ENCODE data around the gene ZMYND12. TPM values are rescaled to one million over a fixed set of nuclear protein-coding genes. Genes with fewer than 3 reads are reported as not detected.
A peak's percentile ranks its signal among the peaks of the same experiment; 100 is the strongest.
"Not testable (repeated sequence)": the region's sequence is repeated elsewhere in the genome, so short reads cannot be mapped to it uniquely, and the experiment has no call there.

Gene ZMYND12
- total and polyA plus RNA-seq, 4 donors, result 0.26 to 1.1 TPM; not detected in 2

DNA sequence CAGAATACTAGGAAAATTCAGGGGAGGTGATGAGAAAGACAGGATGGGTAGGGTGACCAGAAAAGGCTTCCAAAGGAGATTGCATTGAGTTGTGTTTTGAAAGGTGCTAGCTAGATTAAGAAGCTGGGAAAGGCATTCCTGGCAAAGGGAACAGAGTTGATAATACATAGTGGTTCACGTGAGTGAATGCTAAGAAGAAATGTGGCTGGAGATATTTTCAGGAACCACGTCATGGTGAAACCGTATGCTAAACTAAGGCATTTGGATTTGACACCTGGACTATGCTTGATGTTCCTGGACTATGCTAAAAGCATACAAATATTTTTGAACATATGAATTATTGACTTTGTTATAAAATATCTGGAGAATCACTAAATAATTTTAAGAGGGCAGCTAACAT lies 22.0 kb upstream of the ZMYND12 start:
- WGBS, 2 donors, result 89 to 91% methylated on average over 3 of the region's 3 CpGs
- Histone ChIP-seq H3K36me3 (ENCODE audit: control insufficient read depth in 1 of 2, insufficient read depth in 2 of 2, low read length in 1 of 2) (peaks cover 0 to 2% of the 10 kb centered on the region in 2 donors), H3K9me3 (ENCODE audit: control insufficient read depth, low read length) (no peaks in the 10 kb centered on the region), H3K4me1 (ENCODE audit: control insufficient read depth in 1 of 2, insufficient read depth in 2 of 2, low read length in 2 of 2) (no peaks in the 10 kb centered on the region), H3K27me3 (ENCODE audit: control insufficient read depth in 1 of 2, insufficient read depth in 2 of 2, low read length in 1 of 2) (no peaks in the 10 kb centered on the region), H3K4me3 (ENCODE audit: low read length in 2 of 2) (no peak overlapping the region), H3K27ac (ENCODE audit: low read depth in 1 of 2, low read length in 2 of 2) (no peak overlapping the region)
- ATAC-seq (ENCODE audit: low FRiP score) (no peak), DNase-seq (no peak)
- intact Hi-C loops (cut with DNase I), result no loop called here

DNA sequence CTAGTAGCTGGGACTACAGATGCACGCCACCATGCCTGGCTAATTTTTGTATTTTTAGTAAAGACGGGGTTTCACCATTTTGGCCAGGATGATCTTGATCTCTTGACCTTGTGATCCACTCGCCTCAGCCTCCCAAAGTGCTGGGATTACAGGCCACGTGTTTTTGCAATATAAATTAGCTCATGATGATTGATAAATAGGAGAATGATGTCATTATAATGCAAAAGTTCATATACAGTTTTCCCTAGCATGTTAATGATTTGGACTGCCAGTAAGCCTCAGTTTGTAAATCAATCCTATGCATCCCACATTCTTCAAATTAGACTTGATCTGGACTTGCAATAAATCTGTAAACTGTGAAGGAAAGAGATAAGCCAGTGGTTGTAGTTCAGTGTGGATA lies 21.5 kb upstream of the ZMYND12 start:
- H3K4me1 ChIP-seq (ENCODE audit: control insufficient read depth in 1 of 2, insufficient read depth in 2 of 2, low read length in 2 of 2); H3K9me3 ChIP-seq (ENCODE audit: control insufficient read depth, low read length); H3K27ac ChIP-seq (ENCODE audit: low read depth in 1 of 2, low read length in 2 of 2); H3K4me3 ChIP-seq (ENCODE audit: low read length in 2 of 2); ATAC-seq (ENCODE audit: low FRiP score); intact Hi-C loops (cut with DNase I); H3K36me3 ChIP-seq (ENCODE audit: control insufficient read depth in 1 of 2, insufficient read depth in 2 of 2, low read length in 1 of 2); DNase-seq; H3K27me3 ChIP-seq (ENCODE audit: control insufficient read depth in 1 of 2, insufficient read depth in 2 of 2, low read length in 1 of 2): not testable (repeated sequence)
- WGBS, 2 donors, result 75 to 83% methylated on average over 4 of the region's 4 CpGs

DNA sequence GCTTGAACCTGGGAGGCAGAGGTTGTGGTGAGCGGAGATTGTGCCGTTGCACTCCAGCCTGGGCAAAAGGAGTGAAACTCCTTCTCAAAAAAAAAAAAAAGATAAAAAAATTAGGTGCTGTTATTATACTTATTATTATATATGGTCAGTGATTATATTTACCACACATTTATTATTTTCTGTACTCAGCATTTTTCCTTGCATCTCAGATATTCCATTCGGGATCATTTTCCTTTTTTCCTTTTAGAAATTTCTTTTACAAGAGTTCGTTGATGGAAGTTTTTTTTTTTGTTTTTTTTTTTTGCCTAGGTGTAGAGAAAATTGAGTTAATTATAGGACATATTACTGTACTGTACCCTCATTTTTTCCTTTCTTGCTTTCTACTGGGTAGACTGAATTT lies 20.8 kb upstream of the ZMYND12 start:
- Histone ChIP-seq H3K4me3 (ENCODE audit: low read length in 2 of 2) (no peak overlapping the region), H3K27me3 (ENCODE audit: control insufficient read depth in 1 of 2, insufficient read depth in 2 of 2, low read length in 1 of 2) (no peaks in the 10 kb centered on the region), H3K9me3 (ENCODE audit: control insufficient read depth, low read length) (no peaks in the 10 kb centered on the region), H3K27ac (ENCODE audit: low read depth in 1 of 2, low read length in 2 of 2) (no peak overlapping the region), H3K4me1 (ENCODE audit: control insufficient read depth in 1 of 2, insufficient read depth in 2 of 2, low read length in 2 of 2) (no peaks in the 10 kb centered on the region), H3K36me3 (ENCODE audit: control insufficient read depth in 1 of 2, insufficient read depth in 2 of 2, low read length in 1 of 2) (peaks cover 0 to 2% of the 10 kb centered on the region in 2 donors)
- no peak for DNase-seq
- intact Hi-C loops (cut with DNase I), result no loop called here
- WGBS, 2 donors, result 89 to 94% methylated on average over 4 of the region's 4 CpGs
- no peak for ATAC-seq (ENCODE audit: low FRiP score)

DNA sequence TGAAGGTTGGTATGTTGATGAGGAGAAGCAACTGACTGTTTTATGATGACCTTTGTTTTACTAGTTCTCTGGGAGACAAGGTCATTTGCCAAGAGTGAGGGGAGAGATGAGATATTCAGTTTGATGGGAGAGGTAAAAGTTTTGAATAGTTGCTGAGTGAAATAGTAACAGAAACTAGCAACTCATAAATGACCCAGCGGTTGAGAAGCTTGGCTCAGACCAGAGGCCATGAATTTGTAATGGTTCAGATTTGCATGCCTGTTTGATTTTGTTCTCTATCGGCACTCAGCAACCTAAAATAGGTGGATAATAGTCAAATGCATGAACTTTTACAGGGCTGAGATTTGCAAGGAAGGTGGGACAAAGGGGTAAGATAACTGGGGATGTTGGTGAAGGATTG lies 13.9 kb upstream of the ZMYND12 start:
- Histone ChIP-seq H3K27me3 (ENCODE audit: control insufficient read depth in 1 of 2, insufficient read depth in 2 of 2, low read length in 1 of 2) (no peaks in the 10 kb centered on the region), H3K9me3 (ENCODE audit: control insufficient read depth, low read length) (no peaks in the 10 kb centered on the region), H3K4me3 (ENCODE audit: low read length in 2 of 2) (no peak overlapping the region), H3K36me3 (ENCODE audit: control insufficient read depth in 1 of 2, insufficient read depth in 2 of 2, low read length in 1 of 2) (peaks cover 0 to 2% of the 10 kb centered on the region in 2 donors), H3K4me1 (ENCODE audit: control insufficient read depth in 1 of 2, insufficient read depth in 2 of 2, low read length in 2 of 2) (no peaks in the 10 kb centered on the region), H3K27ac (ENCODE audit: low read depth in 1 of 2, low read length in 2 of 2) (no peak overlapping the region)
- DNase-seq, result no peak
- intact Hi-C loops (cut with DNase I), result no loop called here
- ATAC-seq (ENCODE audit: low FRiP score), result no peak
- WGBS, 2 donors, result 95 to 99% methylated on average over 2 of the region's 2 CpGs

DNA sequence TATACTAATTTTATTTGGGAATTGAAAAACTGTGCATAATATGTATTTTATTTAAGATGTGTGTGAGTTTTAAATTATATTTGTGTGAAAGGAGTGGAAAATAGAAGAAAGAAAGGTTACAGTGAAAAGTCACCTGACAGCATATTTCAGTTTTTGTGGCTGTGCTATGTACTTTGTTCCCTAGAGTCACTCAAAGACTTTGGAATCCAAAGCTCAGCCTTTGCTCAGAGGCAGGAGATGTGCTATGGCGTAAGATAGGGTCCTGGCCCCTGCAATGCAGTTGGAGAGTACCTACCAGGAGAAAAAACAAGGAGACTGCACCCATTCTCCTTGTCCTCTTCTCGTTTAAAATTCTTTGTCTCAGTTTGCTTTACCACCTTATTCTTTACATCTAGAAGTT lies 10.2 kb upstream of the ZMYND12 start:
- intact Hi-C loops (cut with DNase I), result no loop called here
- Histone ChIP-seq H3K4me3 (ENCODE audit: low read length in 2 of 2) (no peak overlapping the region), H3K9me3 (ENCODE audit: control insufficient read depth, low read length) (no peaks in the 10 kb centered on the region), H3K4me1 (ENCODE audit: control insufficient read depth in 1 of 2, insufficient read depth in 2 of 2, low read length in 2 of 2) (peaks cover 0 to 2% of the 10 kb centered on the region in 2 donors), H3K36me3 (ENCODE audit: control insufficient read depth in 1 of 2, insufficient read depth in 2 of 2, low read length in 1 of 2) (peaks cover 0 to 2% of the 10 kb centered on the region in 2 donors), H3K27me3 (ENCODE audit: control insufficient read depth in 1 of 2, insufficient read depth in 2 of 2, low read length in 1 of 2) (no peaks in the 10 kb centered on the region), H3K27ac (ENCODE audit: low read depth in 1 of 2, low read length in 2 of 2) (no peak overlapping the region)
- ATAC-seq (ENCODE audit: low FRiP score), result no peak
- 84 to 88% methylated on average over 2 of the region's 2 CpGs for WGBS, 2 donors
- DNase-seq, result no peak

DNA sequence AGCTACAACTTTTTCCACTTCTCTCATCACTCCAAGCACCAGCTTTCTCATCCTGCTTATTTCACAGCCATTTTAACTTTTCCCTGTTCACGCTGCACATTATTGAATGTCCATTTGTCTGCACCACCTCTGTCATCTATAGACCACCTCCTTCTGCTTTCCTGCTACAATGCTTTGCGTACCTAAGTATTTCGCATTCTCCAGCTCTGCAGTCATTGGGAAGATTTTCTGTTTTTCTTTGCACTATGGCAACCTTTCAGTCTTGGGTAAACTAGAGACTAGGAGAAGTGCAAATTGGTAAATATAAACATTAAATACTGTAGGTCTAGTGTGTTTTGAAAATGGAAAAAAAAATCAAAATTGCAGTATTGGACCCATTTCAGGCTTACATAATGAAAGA lies 8.1 kb upstream of the ZMYND12 start:
- DNase-seq (no peak), ATAC-seq (ENCODE audit: low FRiP score) (no peak)
- 65 to 74% methylated on average over 3 of the region's 3 CpGs for WGBS, 2 donors
- no peaks in the 10 kb centered on the region for H3K9me3 ChIP-seq (ENCODE audit: control insufficient read depth, low read length)
- peaks cover 0 to 2% of the 10 kb centered on the region in 2 donors for H3K36me3 ChIP-seq (ENCODE audit: control insufficient read depth in 1 of 2, insufficient read depth in 2 of 2, low read length in 1 of 2)
- H3K4me1 ChIP-seq (ENCODE audit: control insufficient read depth in 1 of 2, insufficient read depth in 2 of 2, low read length in 2 of 2), result peaks cover 0 to 2% of the 10 kb centered on the region in 2 donors
- no peak overlapping the region for H3K27ac ChIP-seq (ENCODE audit: low read depth in 1 of 2, low read length in 2 of 2)
- intact Hi-C loops (cut with DNase I), result no loop called here
- H3K4me3 ChIP-seq (ENCODE audit: low read length in 2 of 2), result peak overlapping the region; percentile 48 to 83
- no peaks in the 10 kb centered on the region for H3K27me3 ChIP-seq (ENCODE audit: control insufficient read depth in 1 of 2, insufficient read depth in 2 of 2, low read length in 1 of 2)

DNA sequence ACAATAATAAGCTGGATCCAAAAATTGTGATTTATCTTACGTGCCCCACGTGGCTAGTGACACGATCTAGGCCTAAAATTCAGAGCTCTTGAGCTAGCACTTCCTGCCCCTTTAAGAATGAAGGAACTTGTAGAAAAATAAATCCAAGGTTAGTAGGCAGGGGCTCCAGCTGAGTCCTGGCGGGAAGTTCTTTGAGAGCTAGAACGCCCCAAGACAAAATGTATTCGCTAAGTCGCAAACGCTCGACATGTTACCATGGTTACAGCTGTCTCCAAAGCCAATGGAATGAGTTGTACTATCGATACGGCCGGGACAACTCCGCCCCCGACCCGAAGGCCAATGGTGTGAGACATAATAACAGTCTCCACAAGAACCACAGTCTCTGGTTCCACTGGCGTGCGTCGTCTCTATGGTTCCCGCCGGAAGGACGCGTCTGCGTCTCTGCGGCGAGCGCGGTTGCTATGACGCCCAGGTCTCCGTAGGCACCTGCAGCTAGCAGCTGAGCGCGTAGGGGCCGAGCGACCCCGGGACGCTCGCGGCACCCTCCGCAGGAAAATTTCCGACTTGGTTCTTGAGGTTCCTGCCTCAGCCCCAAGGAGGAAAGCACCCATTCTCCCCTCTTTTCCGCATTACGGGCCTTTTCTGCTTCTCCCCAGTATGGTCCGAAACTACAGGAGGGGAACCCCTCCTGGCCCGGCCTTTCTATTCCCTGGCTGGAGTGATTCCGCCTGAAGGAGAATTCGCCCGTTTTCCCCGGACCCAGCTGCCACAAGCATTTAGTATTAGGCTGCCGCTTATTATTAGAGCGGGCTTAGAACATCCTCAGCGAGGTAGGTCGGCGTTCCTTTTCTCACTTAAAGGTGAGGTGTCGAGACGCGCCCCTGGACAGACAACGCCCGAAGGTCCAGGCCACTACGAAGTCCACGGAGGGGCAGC lies 7.3 kb upstream of the ZMYND12 start, which contains the start of gene CCDC30:
Gene CCDC30, plus strand, starts transcription at position 459 of the 936 bp plus-strand sequence. CDS start 17,266 bp downstream, outside the sequence.
- Histone ChIP-seq H3K4me3 (ENCODE audit: low read length in 2 of 2) (peak within 1 kb of the TSS; percentile 48 to 83), H3K9me3 (ENCODE audit: control insufficient read depth, low read length) (no peaks in the 10 kb centered on the region), H3K27me3 (ENCODE audit: control insufficient read depth in 1 of 2, insufficient read depth in 2 of 2, low read length in 1 of 2) (no peaks in the 10 kb centered on the region), H3K36me3 (ENCODE audit: control insufficient read depth in 1 of 2, insufficient read depth in 2 of 2, low read length in 1 of 2) (peaks cover 0 to 2% of the 10 kb centered on the region in 2 donors), H3K4me1 (ENCODE audit: control insufficient read depth in 1 of 2, insufficient read depth in 2 of 2, low read length in 2 of 2) (peaks cover 0 to 2% of the 10 kb centered on the region in 2 donors), H3K27ac (ENCODE audit: low read depth in 1 of 2, low read length in 2 of 2) (no peak within 1 kb of the TSS)
- intact Hi-C loops (cut with DNase I), result no loop called here
- peak; percentile 100 for ATAC-seq (ENCODE audit: low FRiP score)
- DNase-seq, result peak; percentile 97 to 98
- 1% methylated on average over 59 of the region's 59 CpGs for WGBS, 2 donors

DNA sequence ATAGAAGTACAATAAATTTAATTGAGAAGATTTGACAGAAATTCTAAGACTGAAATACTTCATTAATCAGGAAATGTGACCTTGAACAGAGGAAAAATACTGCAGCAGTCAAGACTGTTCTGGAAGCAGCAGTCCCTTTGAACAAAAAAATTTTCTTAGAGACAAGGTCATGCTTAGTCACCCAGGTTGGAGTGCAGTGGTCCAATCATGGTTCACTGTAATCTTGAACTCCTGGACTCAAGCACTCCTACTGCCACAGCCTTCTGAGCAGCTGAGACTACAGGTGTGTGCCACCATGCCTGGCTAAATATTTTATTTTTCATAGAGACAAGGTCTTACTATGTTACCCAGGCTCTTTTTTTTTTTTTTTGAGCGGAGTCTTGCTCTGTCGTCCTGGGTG lies 5.4 kb upstream of the ZMYND12 start:
- Histone ChIP-seq H3K4me3 (ENCODE audit: low read length in 2 of 2) (no peak overlapping the region), H3K36me3 (ENCODE audit: control insufficient read depth in 1 of 2, insufficient read depth in 2 of 2, low read length in 1 of 2) (no peaks in the 10 kb centered on the region), H3K4me1 (ENCODE audit: control insufficient read depth in 1 of 2, insufficient read depth in 2 of 2, low read length in 2 of 2) (peaks cover 0 to 2% of the 10 kb centered on the region in 2 donors), H3K27me3 (ENCODE audit: control insufficient read depth in 1 of 2, insufficient read depth in 2 of 2, low read length in 1 of 2) (no peaks in the 10 kb centered on the region), H3K9me3 (ENCODE audit: control insufficient read depth, low read length) (no peaks in the 10 kb centered on the region), H3K27ac (ENCODE audit: low read depth in 1 of 2, low read length in 2 of 2) (no peak overlapping the region)
- WGBS, 2 donors, result 75 to 80% methylated on average over 2 of the region's 2 CpGs
- DNase-seq (no peak), ATAC-seq (ENCODE audit: low FRiP score) (no peak)
- intact Hi-C loops (cut with DNase I), result no loop called here

DNA sequence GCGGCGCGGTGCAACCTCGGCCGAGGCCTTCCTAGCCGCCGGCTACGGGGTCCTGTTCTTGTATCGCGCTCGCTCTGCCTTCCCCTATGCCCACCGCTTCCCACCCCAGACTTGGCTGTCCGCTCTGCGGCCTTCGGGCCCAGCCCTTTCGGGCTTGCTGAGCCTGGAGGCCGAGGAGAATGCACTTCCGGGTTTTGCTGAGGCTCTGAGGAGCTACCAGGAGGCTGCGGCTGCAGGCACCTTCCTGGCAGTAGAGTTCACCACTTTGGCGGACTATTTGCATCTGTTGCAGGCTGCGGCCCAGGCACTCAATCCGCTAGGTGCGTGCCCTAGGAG lies 900 bp upstream of the ZMYND12 start:
- ATAC-seq (ENCODE audit: low FRiP score), result peak; percentile 72
- 1 to 2% methylated on average over 15 to 23 of the region's 23 CpGs for WGBS, 2 donors
- peak in 1 of 2 donors; percentile 64 for DNase-seq
- intact Hi-C loops (cut with DNase I), result loop anchor here (2.0 to 5.0 kb wide), 3 partner anchors 119 to 226 kb away; partner anchors contain the start of genes FOXJ3 (in 2 of the 2) and YBX1 (in 1 of the 2)
- Histone ChIP-seq H3K27ac (ENCODE audit: low read depth in 1 of 2, low read length in 2 of 2) (peak overlapping the region in 1 of 2 donors; percentile 38), H3K36me3 (ENCODE audit: control insufficient read depth in 1 of 2, insufficient read depth in 2 of 2, low read length in 1 of 2) (no peaks in the 10 kb centered on the region), H3K4me3 (ENCODE audit: low read length in 2 of 2) (peak overlapping the region; percentile 58 to 65), H3K4me1 (ENCODE audit: control insufficient read depth in 1 of 2, insufficient read depth in 2 of 2, low read length in 2 of 2) (no peaks in the 10 kb centered on the region), H3K27me3 (ENCODE audit: control insufficient read depth in 1 of 2, insufficient read depth in 2 of 2, low read length in 1 of 2) (no peaks in the 10 kb centered on the region), H3K9me3 (ENCODE audit: control insufficient read depth, low read length) (no peaks in the 10 kb centered on the region)
